Activated T-helper 2 cell treated with anti-CD3 and anti-CD28 coated beads, Interferon-gamma antibody, Interleukin-2, Interleukin-4, amounts not matched to agents 10 μg/mL and 5 μg/mL and 100 μg/mL, durations not matched to agents 14 hours and 24 hours and 36 hours (primary cell): ENCODE data around the gene ARHGEF40. TPM values are rescaled to one million over a fixed set of nuclear protein-coding genes. Genes with fewer than 3 reads are reported as not detected.

ENCODE experiments used
- DNase-seq: peaks from one replicate; pipeline ENCODE4 v3.0.0; 2021; ENCODE audit warnings: low spot score
- H3K27ac Mint-ChIP-seq: one replicate; pipeline ENCODE4 v1.8.0; 2021; ENCODE audit warnings: mixed read lengths
- H3K27me3 Mint-ChIP-seq: one replicate; pipeline ENCODE4 v1.8.0; 2021; ENCODE audit warnings: low read depth, mixed read lengths
- H3K36me3 Mint-ChIP-seq: one replicate; pipeline ENCODE4 v1.8.0; 2021; ENCODE audit warnings: low read depth, mixed read lengths
- H3K4me1 Mint-ChIP-seq: one replicate; pipeline ENCODE4 v1.8.0; 2021; ENCODE audit warnings: low read depth, mixed read lengths
- H3K4me3 Mint-ChIP-seq: one replicate; pipeline ENCODE4 v1.8.0; 2021; ENCODE audit warnings: low read depth, mild to moderate bottlenecking, moderate library complexity, mixed read lengths
- H3K9me3 Mint-ChIP-seq: one replicate; pipeline ENCODE4 v1.8.0; 2021; ENCODE audit warnings: mixed read lengths
- intact Hi-C: fragments of 100-400 bp; cut with micrococcal nuclease; formaldehyde crosslinking; loops from one replicate; pipeline ENCODE4 v1.15.1; 2023
- total RNA-seq: library from RNA; stranded (reverse); gene quantifications from 2 replicates; pipeline ENCODE4 v1.2.3, GENCODE V29; 2022

ARHGEF40 gene
- total RNA-seq, 1 donor from 2014 or later = 0.05 TPM

- no peaks in the 10 kb centered on the region for H3K9me3 Mint-ChIP-seq
- intact Hi-C loops = loop anchor here (1.0 to 5.0 kb wide), 3 partner anchors 15 to 645 kb away; partner anchors contain the start of genes APEX1 and HNRNPC
- H3K4me3 Mint-ChIP-seq = peak overlapping the region; percentile 95
- peaks cover 3% of the 10 kb centered on the region for H3K27me3 Mint-ChIP-seq
- H3K36me3 Mint-ChIP-seq = no peaks in the 10 kb centered on the region
- peak overlapping the region; percentile 85 for H3K27ac Mint-ChIP-seq
- H3K4me1 Mint-ChIP-seq = peaks cover 46% of the 10 kb centered on the region
- DNase-seq = no peak
Measured at GRCh38 chr14:21102521-21103410, 32.7 kb downstream of the ARHGEF40 start.

GRCh38 chr14:21103411-21103709 is 33.3 kb downstream of the ARHGEF40 start:
- DNase-seq = no peak
- Mint-ChIP-seq H3K27me3 (peaks cover 3% of the 10 kb centered on the region), H3K4me1 (peaks cover 46% of the 10 kb centered on the region), H3K4me3 (peak overlapping the region; percentile 95), H3K36me3 (no peaks in the 10 kb centered on the region), H3K9me3 (no peaks in the 10 kb centered on the region), H3K27ac (peak overlapping the region; percentile 85)
- intact Hi-C loops = loop anchor here (1.0 to 5.0 kb wide), 3 partner anchors 16 to 646 kb away; partner anchors contain the start of genes APEX1 and HNRNPC

GRCh38 chr14:21103710-21104447 is 33.8 kb downstream of the ARHGEF40 start:
- intact Hi-C loops = loop anchor here (1.0 to 5.0 kb wide), 4 partner anchors 12 to 647 kb away; partner anchors contain the start of genes APEX1 and HNRNPC
- peak overlapping the region; percentile 95 for H3K4me3 Mint-ChIP-seq
- H3K9me3 Mint-ChIP-seq = no peaks in the 10 kb centered on the region
- peaks cover 3% of the 10 kb centered on the region for H3K27me3 Mint-ChIP-seq
- H3K27ac Mint-ChIP-seq = peak overlapping the region; percentile 85
- no peaks in the 10 kb centered on the region for H3K36me3 Mint-ChIP-seq
- DNase-seq = peak; percentile 91
- peaks cover 44% of the 10 kb centered on the region for H3K4me1 Mint-ChIP-seq

GRCh38 chr14:21104448-21105060 is 34.5 kb downstream of the ARHGEF40 start:
- Mint-ChIP-seq H3K4me3 (peak overlapping the region; percentile 95), H3K4me1 (peaks cover 42% of the 10 kb centered on the region), H3K9me3 (no peaks in the 10 kb centered on the region), H3K27ac (peak overlapping the region; percentile 85), H3K27me3 (no peaks in the 10 kb centered on the region), H3K36me3 (no peaks in the 10 kb centered on the region)
- intact Hi-C loops = loop anchor here (1.0 to 5.0 kb wide), 3 partner anchors 12 to 647 kb away; partner anchors contain the start of genes APEX1 and HNRNPC
- DNase-seq = peak; percentile 56

- H3K4me3 Mint-ChIP-seq = peak overlapping the region; percentile 95
- intact Hi-C loops = no loop called here
- no peaks in the 10 kb centered on the region for H3K36me3 Mint-ChIP-seq
- no peaks in the 10 kb centered on the region for H3K27me3 Mint-ChIP-seq
- H3K27ac Mint-ChIP-seq = no peak overlapping the region
- no peaks in the 10 kb centered on the region for H3K9me3 Mint-ChIP-seq
- DNase-seq = no peak
- H3K4me1 Mint-ChIP-seq = peaks cover 43% of the 10 kb centered on the region
Measured at GRCh38 chr14:21105095-21105494, 35.0 kb downstream of the ARHGEF40 start.

- Mint-ChIP-seq H3K4me1 (peaks cover 40% of the 10 kb centered on the region), H3K4me3 (no peak overlapping the region), H3K27me3 (no peaks in the 10 kb centered on the region), H3K36me3 (no peaks in the 10 kb centered on the region), H3K9me3 (no peaks in the 10 kb centered on the region), H3K27ac (no peak overlapping the region)
- DNase-seq = no peak
- intact Hi-C loops = loop anchor here (2.0 kb wide), 1 partner anchor 37 kb away; no protein-coding TSS in a partner anchor
Measured at GRCh38 chr14:21106176-21106497, 36.0 kb downstream of the ARHGEF40 start.

GRCh38 chr14:21106498-21107282 is 36.6 kb downstream of the ARHGEF40 start:
- peak; percentile 69 for DNase-seq
- intact Hi-C loops = loop anchor here (1.0 to 2.0 kb wide), 2 partner anchors 38 to 92 kb away; no protein-coding TSS in a partner anchor
- H3K9me3 Mint-ChIP-seq = no peaks in the 10 kb centered on the region
- H3K4me3 Mint-ChIP-seq = no peak overlapping the region
- peak overlapping the region; percentile 30 for H3K27ac Mint-ChIP-seq
- H3K36me3 Mint-ChIP-seq = no peaks in the 10 kb centered on the region
- H3K4me1 Mint-ChIP-seq = peaks cover 39% of the 10 kb centered on the region
- H3K27me3 Mint-ChIP-seq = no peaks in the 10 kb centered on the region

- Mint-ChIP-seq H3K27me3 (no peaks in the 10 kb centered on the region), H3K4me1 (peaks cover 33% of the 10 kb centered on the region), H3K27ac (no peak overlapping the region), H3K36me3 (no peaks in the 10 kb centered on the region), H3K4me3 (no peak overlapping the region), H3K9me3 (no peaks in the 10 kb centered on the region)
- no peak for DNase-seq
- intact Hi-C loops = loop anchor here (1.0 to 2.0 kb wide), 2 partner anchors 39 to 93 kb away; no protein-coding TSS in a partner anchor
Measured at GRCh38 chr14:21107283-21107800, 37.2 kb downstream of the ARHGEF40 start.

- no peak overlapping the region for H3K27ac Mint-ChIP-seq
- no peaks in the 10 kb centered on the region for H3K9me3 Mint-ChIP-seq
- no peaks in the 10 kb centered on the region for H3K36me3 Mint-ChIP-seq
- no peak for DNase-seq
- H3K4me3 Mint-ChIP-seq = no peak overlapping the region
- H3K27me3 Mint-ChIP-seq = no peaks in the 10 kb centered on the region
- intact Hi-C loops = no loop called here
- H3K4me1 Mint-ChIP-seq = peaks cover 25% of the 10 kb centered on the region
Measured at GRCh38 chr14:21108791-21109190, 38.7 kb downstream of the ARHGEF40 start.

- Mint-ChIP-seq H3K4me1 (peaks cover 24% of the 10 kb centered on the region), H3K9me3 (no peaks in the 10 kb centered on the region), H3K4me3 (no peak overlapping the region), H3K36me3 (no peaks in the 10 kb centered on the region), H3K27me3 (no peaks in the 10 kb centered on the region), H3K27ac (peak overlapping the region; percentile 61)
- DNase-seq = no peak
- intact Hi-C loops = no loop called here
Measured at GRCh38 chr14:21109377-21110138, 39.5 kb downstream of the ARHGEF40 start.

- no peaks in the 10 kb centered on the region for H3K27me3 Mint-ChIP-seq
- intact Hi-C loops = no loop called here
- peaks cover 11% of the 10 kb centered on the region for H3K4me1 Mint-ChIP-seq
- H3K9me3 Mint-ChIP-seq = no peaks in the 10 kb centered on the region
- no peak for DNase-seq
- H3K4me3 Mint-ChIP-seq = no peak overlapping the region
- H3K36me3 Mint-ChIP-seq = no peaks in the 10 kb centered on the region
- no peak overlapping the region for H3K27ac Mint-ChIP-seq
Measured at GRCh38 chr14:21112255-21112654, 42.2 kb downstream of the ARHGEF40 start.
